SK-N-SH treated with all-trans-retinoic acid at 6 μM for 48 hours (cell line): Measurements from ENCODE around the gene IRX6.

Experiments
- CREB5 ChIP-seq: fragments of 250-450 bp; sonication (Bioruptor Pico); IDR thresholded peaks from 2 replicates; pipeline ENCODE4 v1.5.1; 2020; ENCODE audit warnings: low read depth, mild to moderate bottlenecking, moderate library complexity
- ESRRG ChIP-seq: fragments of 250-450 bp; sonication (Bioruptor Pico); IDR thresholded peaks from 2 replicates; pipeline ENCODE4 v1.6.1; 2021; ENCODE audit warnings: mild to moderate bottlenecking
- ISL1 ChIP-seq: fragments of 250-450 bp; sonication (Bioruptor Pico); IDR thresholded peaks from 2 replicates; pipeline ENCODE4 v2.1.2; 2022; ENCODE audit warnings: mild to moderate bottlenecking, moderate library complexity
- PATZ1 ChIP-seq: fragments of 250-450 bp; sonication (Bioruptor Pico); IDR thresholded peaks from 2 replicates; pipeline ENCODE4 v1.8.0; 2020; ENCODE audit warnings: mild to moderate bottlenecking, moderate library complexity, borderline replicate concordance
- TSHZ2 ChIP-seq: fragments of 250-450 bp; sonication (Bioruptor Pico); IDR thresholded peaks from 2 replicates; pipeline ENCODE4 v1.5.0; 2020; ENCODE audit warnings: mild to moderate bottlenecking, moderate library complexity
- ZFP30 ChIP-seq: fragments of 450-650 bp; formaldehyde crosslinking; IDR thresholded peaks from 2 replicates; pipeline ENCODE4 v1.5.0; 2022; ENCODE audit warnings: mild to moderate bottlenecking, moderate library complexity
- ZNF565 ChIP-seq: fragments of 450-650 bp; formaldehyde crosslinking; conservative IDR thresholded peaks from 2 replicates; pipeline ENCODE4 v1.5.0; 2020; ENCODE audit warnings: low read depth, mild to moderate bottlenecking, moderate library complexity

GRCh38 chr16:55350984-55351383, 27.0 kb downstream of the IRX6 start:
- TF ChIP-seq PATZ1 (CRISPR knock-in tag) (no peak), TSHZ2 (CRISPR knock-in tag) (no peak), CREB5 (CRISPR knock-in tag) (no peak), ESRRG (CRISPR knock-in tag) (no peak), ZFP30 (CRISPR knock-in tag) (no peak), ZNF565 (CRISPR knock-in tag) (no peak), ISL1 (CRISPR knock-in tag) (no peak)
